ENCODE data around the gene SAMD5. TPM values are rescaled to one million over a fixed set of nuclear protein-coding genes. Genes with fewer than 3 reads are reported as not detected.

Gene SAMD5
- total RNA-seq, 3 donors from 2014 or later = 0.80 to 13.5 (median 8.8) TPM

- H3K36me3 ChIP-seq = no peaks in the 10 kb centered on the region
- H3K9me3 ChIP-seq = no peaks in the 10 kb centered on the region
- H3K4me1 ChIP-seq = no peaks in the 10 kb centered on the region
- no peak for TF ChIP-seq POLR2A (IDR thresholded peaks at IDR 0.05)
- TF ChIP-seq, protein P1, sequence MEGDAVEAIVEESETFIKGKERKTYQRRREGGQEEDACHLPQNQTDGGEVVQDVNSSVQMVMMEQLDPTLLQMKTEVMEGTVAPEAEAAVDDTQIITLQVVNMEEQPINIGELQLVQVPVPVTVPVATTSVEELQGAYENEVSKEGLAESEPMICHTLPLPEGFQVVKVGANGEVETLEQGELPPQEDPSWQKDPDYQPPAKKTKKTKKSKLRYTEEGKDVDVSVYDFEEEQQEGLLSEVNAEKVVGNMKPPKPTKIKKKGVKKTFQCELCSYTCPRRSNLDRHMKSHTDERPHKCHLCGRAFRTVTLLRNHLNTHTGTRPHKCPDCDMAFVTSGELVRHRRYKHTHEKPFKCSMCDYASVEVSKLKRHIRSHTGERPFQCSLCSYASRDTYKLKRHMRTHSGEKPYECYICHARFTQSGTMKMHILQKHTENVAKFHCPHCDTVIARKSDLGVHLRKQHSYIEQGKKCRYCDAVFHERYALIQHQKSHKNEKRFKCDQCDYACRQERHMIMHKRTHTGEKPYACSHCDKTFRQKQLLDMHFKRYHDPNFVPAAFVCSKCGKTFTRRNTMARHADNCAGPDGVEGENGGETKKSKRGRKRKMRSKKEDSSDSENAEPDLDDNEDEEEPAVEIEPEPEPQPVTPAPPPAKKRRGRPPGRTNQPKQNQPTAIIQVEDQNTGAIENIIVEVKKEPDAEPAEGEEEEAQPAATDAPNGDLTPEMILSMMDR (IDR thresholded peaks at IDR 0.05) = no peak
- TF ChIP-seq POLR2AphosphoS5 (IDR thresholded peaks at IDR 0.05) = no peak
- intact Hi-C loops (cut with DNase I; ENCODE audit: low total_unique reads) = no loop called here
- H3K27me3 ChIP-seq = no peaks in the 10 kb centered on the region
- no peak overlapping the region for H3K4me3 ChIP-seq
- no peak for DNase-seq (ENCODE audit: low spot score in 2 of 2)
- no peak overlapping the region for H3K27ac ChIP-seq
Measured at GRCh38 chr6:147563472-147563871, 55.0 kb downstream of the SAMD5 start.

- peak overlapping the region; percentile 2 to 53 for H3K27ac ChIP-seq
- no peaks in the 10 kb centered on the region for H3K27me3 ChIP-seq
- H3K36me3 ChIP-seq = no peaks in the 10 kb centered on the region
- H3K9me3 ChIP-seq = no peaks in the 10 kb centered on the region
- H3K4me1 ChIP-seq = no peaks in the 10 kb centered on the region
- H3K4me3 ChIP-seq = no peak overlapping the region
- intact Hi-C loops (cut with DNase I; ENCODE audit: low total_unique reads) = no loop called here
- TF ChIP-seq POLR2AphosphoS5 (IDR thresholded peaks at IDR 0.05) (no peak), POLR2A (IDR thresholded peaks at IDR 0.05) (no peak)
- TF ChIP-seq, protein P1 (IDR thresholded peaks at IDR 0.05) = no peak
- DNase-seq (ENCODE audit: low spot score in 2 of 2) = no peak
Measured at GRCh38 chr6:147564556-147564955, 56.1 kb downstream of the SAMD5 start.

GRCh38 chr6:147566244-147566898 is 57.9 kb downstream of the SAMD5 start:
- no peak overlapping the region for H3K4me3 ChIP-seq
- H3K9me3 ChIP-seq = no peaks in the 10 kb centered on the region
- DNase-seq (ENCODE audit: low spot score in 2 of 2) = no peak
- intact Hi-C loops (cut with DNase I; ENCODE audit: low total_unique reads) = no loop called here
- TF ChIP-seq POLR2AphosphoS5 (IDR thresholded peaks at IDR 0.05) (no peak), POLR2A (IDR thresholded peaks at IDR 0.05) (no peak)
- TF ChIP-seq, protein P1 (IDR thresholded peaks at IDR 0.05) = no peak
- peak overlapping the region in 1 of 2 donors; percentile 61 for H3K27ac ChIP-seq
- no peaks in the 10 kb centered on the region for H3K36me3 ChIP-seq
- no peaks in the 10 kb centered on the region for H3K4me1 ChIP-seq
- no peaks in the 10 kb centered on the region for H3K27me3 ChIP-seq

- Histone ChIP-seq H3K4me3 (no peak overlapping the region), H3K9me3 (no peaks in the 10 kb centered on the region), H3K27me3 (no peaks in the 10 kb centered on the region), H3K36me3 (no peaks in the 10 kb centered on the region), H3K4me1 (no peaks in the 10 kb centered on the region), H3K27ac (peak overlapping the region; percentile 14 to 33)
- no peak for DNase-seq (ENCODE audit: low spot score in 2 of 2)
- TF ChIP-seq POLR2AphosphoS5 (IDR thresholded peaks at IDR 0.05) (no peak), POLR2A (IDR thresholded peaks at IDR 0.05) (no peak)
- TF ChIP-seq, protein P1 (IDR thresholded peaks at IDR 0.05) = no peak
- intact Hi-C loops (cut with DNase I; ENCODE audit: low total_unique reads) = no loop called here
Measured at GRCh38 chr6:147567141-147567805, 58.8 kb downstream of the SAMD5 start.

DNA sequence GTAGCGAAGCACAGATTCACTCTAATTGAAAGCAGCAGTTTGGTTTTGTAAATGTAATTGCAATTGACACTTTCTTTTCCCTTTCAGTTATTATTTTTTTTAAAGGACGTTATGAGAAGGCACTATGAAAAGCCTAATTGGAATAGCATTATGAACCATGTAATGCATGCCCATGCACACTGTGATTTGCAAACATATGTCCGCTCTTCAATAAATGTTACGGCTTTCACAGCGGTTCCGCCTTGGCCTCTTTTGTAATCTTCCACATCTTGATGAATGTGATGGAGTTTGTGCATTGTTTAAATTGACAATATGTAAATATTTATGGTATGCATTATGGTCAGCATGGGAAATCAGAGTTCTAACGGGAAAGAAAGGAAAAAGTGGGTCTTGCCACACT is 61.3 kb downstream of the SAMD5 start:
- no peak overlapping the region for H3K27ac ChIP-seq
- H3K4me3 ChIP-seq = no peak overlapping the region
- TF ChIP-seq, protein P1 (IDR thresholded peaks at IDR 0.05) = no peak
- TF ChIP-seq POLR2A (IDR thresholded peaks at IDR 0.05) (no peak), POLR2AphosphoS5 (IDR thresholded peaks at IDR 0.05) (no peak)
- no peaks in the 10 kb centered on the region for H3K9me3 ChIP-seq
- no peaks in the 10 kb centered on the region for H3K27me3 ChIP-seq
- H3K4me1 ChIP-seq = no peaks in the 10 kb centered on the region
- no peaks in the 10 kb centered on the region for H3K36me3 ChIP-seq
- DNase-seq (ENCODE audit: low spot score in 2 of 2) = no peak
- intact Hi-C loops (cut with DNase I; ENCODE audit: low total_unique reads) = no loop called here
